SU-DHL-6 (cell line): Measurements from ENCODE around the gene RBM8A.
A peak's percentile ranks its signal among the peaks of the same experiment; 100 is the strongest.

ENCODE experiments used
- H2AFZ ChIP-seq: fragments of 200-600 bp; sonication (generic); 2 replicates; pipeline ENCODE4 v1.6.1; 2014; ENCODE audit warnings: low read depth, mild to moderate bottlenecking, moderate library complexity, mixed read lengths, antibody characterized with exemption, low read length; ENCODE audit not compliant: severe bottlenecking
- H3F3A ChIP-seq: fragments of 200-600 bp; shearing (Covaris generic); 2 replicates; pipeline ENCODE4 v1.6.0; 2016; ENCODE audit warnings: antibody characterized with exemption, mild to moderate bottlenecking; ENCODE audit not compliant: insufficient read depth
- H3K27ac ChIP-seq: fragments of 200-600 bp; sonication (generic); 2 replicates; pipeline ENCODE4 v1.5.1; 2016; ENCODE audit warnings: low read depth, mild to moderate bottlenecking, low read length, moderate library complexity, mixed read lengths
- H3K27me3 ChIP-seq: fragments of 200-600 bp; sonication (generic), shearing (Covaris generic); 2 replicates; pipeline ENCODE4 v1.6.0; 2014; ENCODE audit warnings: mild to moderate bottlenecking, low read length
- H3K36me3 ChIP-seq: fragments of 200-600 bp; sonication (generic); 2 replicates; pipeline ENCODE4 v1.6.1; 2014; ENCODE audit warnings: mild to moderate bottlenecking, low read length, mixed read lengths
- H3K4me2 ChIP-seq: fragments of 300-600, 200-600 bp; shearing (Covaris generic), sonication (generic); 2 replicates; pipeline ENCODE4 v1.6.0; 2014; ENCODE audit warnings: low read length, low read depth, mild to moderate bottlenecking; ENCODE audit not compliant: poor library complexity, severe bottlenecking
- H3K4me3 ChIP-seq: fragments of 200-600 bp; sonication (generic); 2 replicates; pipeline ENCODE4 v1.5.1; 2014; ENCODE audit warnings: antibody characterized with exemption, low read length, mild to moderate bottlenecking, mixed read lengths; ENCODE audit not compliant: insufficient read depth, poor library complexity, severe bottlenecking
- H3K79me2 ChIP-seq: fragments of 200-600 bp; sonication (generic); 2 replicates; pipeline ENCODE4 v1.6.1; 2014; ENCODE audit warnings: mild to moderate bottlenecking, low read length, moderate library complexity; ENCODE audit not compliant: insufficient read depth
- H3K9ac ChIP-seq: fragments of 200-600 bp; sonication (generic); 2 replicates; pipeline ENCODE4 v1.7.0; 2014; ENCODE audit warnings: mild to moderate bottlenecking, low read length
- H3K9me2 ChIP-seq: fragments of 200-600 bp; sonication (generic); replicated peaks from 2 replicates; pipeline ENCODE4 v1.6.1; 2014; ENCODE audit warnings: low read length; ENCODE audit not compliant: insufficient read depth
- H3K9me3 ChIP-seq: fragments of 200-600 bp; sonication (generic); 2 replicates; pipeline ENCODE4 v1.6.1; 2014; ENCODE audit warnings: low read length, mixed read lengths; ENCODE audit not compliant: insufficient read depth
- H4K20me1 ChIP-seq: fragments of 200-600 bp; sonication (generic); 2 replicates; pipeline ENCODE4 v1.6.1; 2014; ENCODE audit warnings: low read depth, mild to moderate bottlenecking, antibody characterized with exemption, low read length, moderate library complexity, mixed read lengths
- EZH2phosphoT487 ChIP-seq: fragments of 200-600 bp; sonication (generic), shearing (Covaris generic); conservative IDR thresholded peaks from 2 replicates; pipeline ENCODE4 v1.6.1; 2018; ENCODE audit warnings: mild to moderate bottlenecking, antibody characterized with exemption, low read length, moderate library complexity, mixed read lengths
- TF ChIP-seq, protein P1 (sequence below): fragments of 200-600 bp; sonication (generic); IDR thresholded peaks from one replicate; pipeline ENCODE4 v1.5.1; 2017; ENCODE audit warnings: antibody characterized with exemption, mild to moderate bottlenecking, low read length, moderate library complexity; ENCODE audit not compliant: insufficient read depth, poor library complexity, severe bottlenecking

RBM8A gene

GRCh38 chr1:145891587-145892485, 35.4 kb downstream of the RBM8A start:
- Histone ChIP-seq H3K27me3 (no peaks in the 10 kb centered on the region), H3K9me3 (no peaks in the 10 kb centered on the region), H2AFZ (no peak overlapping the region), H3K9ac (no peak overlapping the region), H3K79me2 (no peaks in the 10 kb centered on the region), H3K4me2 (no peak overlapping the region), H3F3A (no peaks in the 10 kb centered on the region), H3K4me3 (no peak overlapping the region), H4K20me1 (no peaks in the 10 kb centered on the region), H3K9me2 (no peaks in the 10 kb centered on the region), H3K36me3 (no peaks in the 10 kb centered on the region), H3K27ac (no peak overlapping the region)
- TF ChIP-seq, protein P1, sequence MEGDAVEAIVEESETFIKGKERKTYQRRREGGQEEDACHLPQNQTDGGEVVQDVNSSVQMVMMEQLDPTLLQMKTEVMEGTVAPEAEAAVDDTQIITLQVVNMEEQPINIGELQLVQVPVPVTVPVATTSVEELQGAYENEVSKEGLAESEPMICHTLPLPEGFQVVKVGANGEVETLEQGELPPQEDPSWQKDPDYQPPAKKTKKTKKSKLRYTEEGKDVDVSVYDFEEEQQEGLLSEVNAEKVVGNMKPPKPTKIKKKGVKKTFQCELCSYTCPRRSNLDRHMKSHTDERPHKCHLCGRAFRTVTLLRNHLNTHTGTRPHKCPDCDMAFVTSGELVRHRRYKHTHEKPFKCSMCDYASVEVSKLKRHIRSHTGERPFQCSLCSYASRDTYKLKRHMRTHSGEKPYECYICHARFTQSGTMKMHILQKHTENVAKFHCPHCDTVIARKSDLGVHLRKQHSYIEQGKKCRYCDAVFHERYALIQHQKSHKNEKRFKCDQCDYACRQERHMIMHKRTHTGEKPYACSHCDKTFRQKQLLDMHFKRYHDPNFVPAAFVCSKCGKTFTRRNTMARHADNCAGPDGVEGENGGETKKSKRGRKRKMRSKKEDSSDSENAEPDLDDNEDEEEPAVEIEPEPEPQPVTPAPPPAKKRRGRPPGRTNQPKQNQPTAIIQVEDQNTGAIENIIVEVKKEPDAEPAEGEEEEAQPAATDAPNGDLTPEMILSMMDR, result peak; percentile 68
- TF ChIP-seq EZH2phosphoT487, result no peak

DNA sequence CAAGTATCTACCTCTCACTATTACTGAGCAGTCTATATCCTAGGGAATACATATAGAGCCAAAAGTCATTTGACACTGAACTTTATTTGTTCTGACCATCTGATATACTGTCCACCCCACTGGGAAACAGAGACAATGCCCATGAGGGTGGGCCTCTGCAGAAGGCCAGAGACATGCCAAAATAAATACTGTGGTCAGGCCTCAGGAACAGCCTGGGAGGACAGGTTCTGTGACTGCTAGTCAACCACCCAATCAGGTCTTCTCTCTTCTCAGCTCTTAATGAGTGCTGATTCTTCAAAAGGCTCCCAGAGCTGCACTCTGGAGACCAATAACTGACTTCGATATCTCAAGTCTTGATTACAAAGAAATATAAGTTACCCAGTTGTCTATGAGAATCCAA, 36.1 kb downstream of the RBM8A start:
- Histone ChIP-seq H3K9ac (no peak overlapping the region), H3K36me3 (no peaks in the 10 kb centered on the region), H3K9me3 (no peaks in the 10 kb centered on the region), H2AFZ (no peak overlapping the region), H3K27me3 (no peaks in the 10 kb centered on the region), H3K4me3 (no peak overlapping the region), H3K4me2 (no peak overlapping the region), H3K79me2 (no peaks in the 10 kb centered on the region), H4K20me1 (no peaks in the 10 kb centered on the region), H3K27ac (no peak overlapping the region), H3K9me2 (no peaks in the 10 kb centered on the region), H3F3A (no peaks in the 10 kb centered on the region)
- no peak for TF ChIP-seq EZH2phosphoT487

- no peak overlapping the region for H3K27ac ChIP-seq
- H3K27me3 ChIP-seq, result no peaks in the 10 kb centered on the region
- no peak for TF ChIP-seq EZH2phosphoT487
- TF ChIP-seq, protein P1, result no peak
- no peaks in the 10 kb centered on the region for H3K9me2 ChIP-seq
- no peak overlapping the region for H3K4me3 ChIP-seq
- no peaks in the 10 kb centered on the region for H3K79me2 ChIP-seq
- no peak overlapping the region for H3K9ac ChIP-seq
- H4K20me1 ChIP-seq, result no peaks in the 10 kb centered on the region
- H3K4me2 ChIP-seq, result no peak overlapping the region
- H2AFZ ChIP-seq, result no peak overlapping the region
- no peaks in the 10 kb centered on the region for H3K9me3 ChIP-seq
- no peaks in the 10 kb centered on the region for H3K36me3 ChIP-seq
- H3F3A ChIP-seq, result no peaks in the 10 kb centered on the region
Observed at GRCh38 chr1:145889722-145890121, 37.6 kb downstream of the RBM8A start.

DNA sequence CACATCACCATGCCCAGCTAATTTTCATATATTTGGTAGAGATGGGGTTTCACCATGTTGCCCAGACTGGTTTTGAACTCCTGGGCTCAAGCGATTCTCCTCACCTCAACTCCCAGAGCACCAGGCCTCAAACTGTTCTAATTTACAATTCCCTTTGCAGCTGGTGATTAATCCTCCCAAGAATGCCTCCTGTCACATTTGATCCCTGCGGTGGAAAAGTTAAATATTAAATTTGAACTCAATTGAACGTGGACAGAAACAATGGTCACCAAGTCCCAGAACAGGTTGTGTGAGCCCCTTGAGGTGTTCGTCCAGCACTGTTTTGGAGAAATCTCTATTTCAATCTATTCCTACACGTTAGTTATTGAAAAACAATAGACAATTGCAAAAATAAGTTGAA, 39.7 kb downstream of the RBM8A start:
- Histone ChIP-seq H3K4me3 (no peak overlapping the region), H4K20me1 (no peaks in the 10 kb centered on the region), H3K9me3 (no peaks in the 10 kb centered on the region), H3K9me2 (no peaks in the 10 kb centered on the region), H3K9ac (no peak overlapping the region), H3K36me3 (no peaks in the 10 kb centered on the region), H3F3A (no peaks in the 10 kb centered on the region), H3K4me2 (no peak overlapping the region), H2AFZ (no peak overlapping the region), H3K27ac (no peak overlapping the region), H3K79me2 (no peaks in the 10 kb centered on the region), H3K27me3 (no peaks in the 10 kb centered on the region)
- no peak for TF ChIP-seq EZH2phosphoT487
- TF ChIP-seq, protein P1, result no peak
